BE2C (cell line): ENCODE measurements around the gene COL4A4.

Experiments used
- DNase-seq: peaks from one replicate; pipeline ENCODE4 v3.0.0-alpha.2; 2020
- H3K27me3 ChIP-seq: fragments of 250-450 bp; sonication (Bioruptor Pico); 2 replicates; pipeline ENCODE4 v1.5.1; 2020; ENCODE audit warnings: mild to moderate bottlenecking
- H3K36me3 ChIP-seq: fragments of 250-450 bp; sonication (Bioruptor Pico); 2 replicates; pipeline ENCODE4 v1.5.1; 2020; ENCODE audit warnings: mild to moderate bottlenecking
- H3K4me1 ChIP-seq: fragments of 250-450 bp; sonication (Bioruptor Pico); 2 replicates; pipeline ENCODE4 v1.5.1; 2020
- H3K4me3 ChIP-seq: 2 replicates; pipeline ENCODE4 v1.5.1; 2011; ENCODE audit warnings: low read depth, low read length
- H3K9me3 ChIP-seq: fragments of 250-450 bp; sonication (Bioruptor Pico); 2 replicates; pipeline ENCODE4 v1.5.1; 2020
- CTCF ChIP-seq: IDR thresholded peaks from 2 replicates; pipeline ENCODE4 v1.5.1; 2012; ENCODE audit warnings: mild to moderate bottlenecking, low read depth, low read length

Gene COL4A4

GRCh38 chr2:227058888-227059399, 105.1 kb downstream of the COL4A4 start:
- no peak for DNase-seq
- no peak overlapping the region for H3K4me3 ChIP-seq
- H3K36me3 ChIP-seq, result no peaks in the 10 kb centered on the region
- peaks cover 9% of the 10 kb centered on the region for H3K27me3 ChIP-seq
- no peaks in the 10 kb centered on the region for H3K9me3 ChIP-seq
- H3K4me1 ChIP-seq, result no peaks in the 10 kb centered on the region
- no peak for TF ChIP-seq CTCF

- H3K27me3 ChIP-seq, result peaks cover 12% of the 10 kb centered on the region
- H3K4me1 ChIP-seq, result no peaks in the 10 kb centered on the region
- H3K36me3 ChIP-seq, result no peaks in the 10 kb centered on the region
- no peaks in the 10 kb centered on the region for H3K9me3 ChIP-seq
- no peak for DNase-seq
- H3K4me3 ChIP-seq, result no peak overlapping the region
- TF ChIP-seq CTCF, result no peak
Measured at GRCh38 chr2:227057743-227058447, 106.1 kb downstream of the COL4A4 start.

- no peak for DNase-seq
- Histone ChIP-seq H3K9me3 (no peaks in the 10 kb centered on the region), H3K4me3 (no peak overlapping the region), H3K4me1 (no peaks in the 10 kb centered on the region), H3K36me3 (no peaks in the 10 kb centered on the region), H3K27me3 (peaks cover 21% of the 10 kb centered on the region)
- no peak for TF ChIP-seq CTCF
Measured at GRCh38 chr2:227057060-227057459, 106.9 kb downstream of the COL4A4 start.

- H3K9me3 ChIP-seq, result no peaks in the 10 kb centered on the region
- H3K27me3 ChIP-seq, result peaks cover 38% of the 10 kb centered on the region
- no peak for DNase-seq
- no peaks in the 10 kb centered on the region for H3K36me3 ChIP-seq
- no peak for TF ChIP-seq CTCF
- H3K4me1 ChIP-seq, result no peaks in the 10 kb centered on the region
- no peak overlapping the region for H3K4me3 ChIP-seq
Measured at GRCh38 chr2:227054006-227054405, 110.0 kb downstream of the COL4A4 start.

- H3K36me3 ChIP-seq, result no peaks in the 10 kb centered on the region
- TF ChIP-seq CTCF, result no peak
- no peak overlapping the region for H3K4me3 ChIP-seq
- H3K9me3 ChIP-seq, result no peaks in the 10 kb centered on the region
- H3K4me1 ChIP-seq, result no peaks in the 10 kb centered on the region
- H3K27me3 ChIP-seq, result peaks cover 38% of the 10 kb centered on the region
- DNase-seq, result no peak
Measured at GRCh38 chr2:227052879-227053278, 111.1 kb downstream of the COL4A4 start.

- Histone ChIP-seq H3K36me3 (no peaks in the 10 kb centered on the region), H3K27me3 (no peaks in the 10 kb centered on the region), H3K9me3 (no peaks in the 10 kb centered on the region), H3K4me3 (no peak overlapping the region), H3K4me1 (no peaks in the 10 kb centered on the region)
- no peak for DNase-seq
- TF ChIP-seq CTCF, result no peak
Measured at GRCh38 chr2:227043981-227044380, 120.0 kb downstream of the COL4A4 start.
